IMR-90 (cell line): ENCODE measurements around the gene C10orf105.

Experiments used
- CTCF ChIP-seq: conservative IDR thresholded peaks from 2 replicates; pipeline ENCODE4 v1.5.1; 2012; ENCODE audit warnings: mild to moderate bottlenecking, low read depth, low read length, improper control_type of control experiment
- MAZ ChIP-seq: IDR thresholded peaks from 2 replicates; pipeline ENCODE4 v1.6.1; 2012; ENCODE audit warnings: low read depth, mild to moderate bottlenecking, low read length, improper control_type of control experiment, moderate library complexity, borderline replicate concordance

GRCh38 chr10:71716426-71716825 is 3.2 kb downstream of the C10orf105 start:
- TF ChIP-seq CTCF (no peak), MAZ (no peak)
